Measurements from ENCODE around the gene MKKS. TPM values are rescaled to one million over a fixed set of nuclear protein-coding genes. Genes with fewer than 3 reads are reported as not detected.
A peak's percentile ranks its signal among the peaks of the same experiment; 100 is the strongest.

MKKS gene
- total and polyA plus RNA-seq, 2 of the 13 experiments (the other 11 are each of a cell fraction or from before 2014, with no cell fraction given) = 26.7 to 34.5 TPM

- TF ChIP-seq ZNF207 (IDR thresholded peaks at IDR 0.05; ENCODE audit: borderline replicate concordance) = no peak
- TF ChIP-seq NR2F1 (CRISPR knock-in tag; IDR thresholded peaks at IDR 0.05) = no peak
- TF ChIP-seq BCL6 (CRISPR knock-in tag; IDR thresholded peaks at IDR 0.05) = 0 out of 2 replicates have a peak, but pooled peaks have one; percentile 4
- TF ChIP-seq SYNCRIP (IDR thresholded peaks at IDR 0.05; ENCODE audit: insufficient read depth, low read depth, low read length) = no peak
Measured at GRCh38 chr20:10376270-10377075, 57.5 kb downstream of the MKKS start (continued).

- Histone ChIP-seq H3K27ac (ENCODE audit: extremely low read length, insufficient read depth, low read length) (no peak overlapping the region), H4K20me1 (ENCODE audit: insufficient read depth, low read length) (no peaks in the 10 kb centered on the region), H2AFZ (ENCODE audit: low read length) (no peak overlapping the region), H3K4me2 (ENCODE audit: low read depth, low read length) (no peak overlapping the region), H3K9ac (ENCODE audit: insufficient read depth, low read depth, low read length) (no peak overlapping the region), H3K36me3 (replicated peaks in 1 of 2; ENCODE audit: control insufficient read depth in 1 of 2, insufficient read depth in 2 of 2, low read length in 2 of 2) (no peaks in the 10 kb centered on the region), H3K4me3 (replicated peaks in 1 of 3; ENCODE audit: insufficient read depth in 1 of 3, low read depth in 2 of 3, low read length in 3 of 3) (no peak overlapping the region), H3K9me3 (ENCODE audit: low read length) (no peaks in the 10 kb centered on the region), H3K79me2 (ENCODE audit: insufficient read depth, low read length) (no peaks in the 10 kb centered on the region), H3K4me1 (ENCODE audit: insufficient read depth, low read length) (peaks cover 21% of the 10 kb centered on the region), H3K27me3 (ENCODE audit: control insufficient read depth in 1 of 2, insufficient read depth in 2 of 2, low read length in 2 of 2) (no peaks in the 10 kb centered on the region)
- DNase-seq (ENCODE audit: low spot score) (no peak), ATAC-seq (no peak), FAIRE-seq (no peak)
- BruUV-seq (replicated peaks) = no TSS peak
- in situ Hi-C loops (cut with HindIII; ENCODE audit: extremely low pct_ligation_motif_present, low pct_unique_long_range_greater_than_20kb) (no loop called here), intact Hi-C loops (cut with micrococcal nuclease; ENCODE audit: unreplicated experiment) (no loop called here)
- 85% methylated on average over 2 of the region's 2 CpGs for WGBS (ENCODE audit: low lambda C conversion rate)
- POLR2A ChIA-PET = interaction anchor here (1.5 kb wide), 1 partner anchor 60 kb away, joined by 5 read pairs; the partner anchor contains the start of gene SLX4IP
- CTCF ChIA-PET (ENCODE audit: low intra/inter-chr PET ratio, low total read pairs) = no interaction called here
- no peak for TF ChIP-seq ZBTB49 (CRISPR knock-in tag; IDR thresholded peaks at IDR 0.05; ENCODE audit: borderline replicate concordance)
- no peak for TF ChIP-seq MLLT10 (CRISPR knock-in tag; IDR thresholded peaks at IDR 0.05)
- TF ChIP-seq ZNF431 (CRISPR knock-in tag; IDR thresholded peaks at IDR 0.05; ENCODE audit: borderline replicate concordance, low read depth) = no peak
- TF ChIP-seq NFYC (CRISPR knock-in tag; IDR thresholded peaks at IDR 0.05) = no peak
- no peak for TF ChIP-seq ZNF530 (CRISPR knock-in tag; IDR thresholded peaks at IDR 0.05; ENCODE audit: low read depth)
- no peak for TF ChIP-seq SOX13 (IDR thresholded peaks at IDR 0.05)
- TF ChIP-seq SOX13 (CRISPR knock-in tag; conservative IDR thresholded peaks at IDR 0.05 in 1 of 2, IDR thresholded peaks at IDR 0.05 in 1 of 2) = no peak
- TF ChIP-seq CBX1 (IDR thresholded peaks at IDR 0.05; ENCODE audit: low read depth) = no peak
- TF ChIP-seq FOXK1 (CRISPR knock-in tag; IDR thresholded peaks at IDR 0.05; ENCODE audit: borderline replicate concordance, low read depth) = no peak
- TF ChIP-seq ARNT (IDR thresholded peaks at IDR 0.05) = no peak
- TF ChIP-seq, protein P1, sequence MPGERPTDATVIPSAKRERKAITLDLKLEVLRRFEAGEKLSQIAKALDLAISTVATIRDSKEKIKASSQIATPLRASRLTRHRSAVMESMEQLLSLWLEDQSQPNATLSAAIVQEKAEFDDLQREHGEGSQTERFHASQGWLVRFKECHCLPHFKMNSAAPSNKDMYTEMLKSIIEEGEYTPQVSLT (CRISPR knock-in tag; IDR thresholded peaks at IDR 0.05; ENCODE audit: borderline replicate concordance, low read depth) = no peak
- TF ChIP-seq RBFOX2 (IDR thresholded peaks at IDR 0.05; ENCODE audit: low read depth, low read length) = no peak
- no peak for TF ChIP-seq RBM39 (IDR thresholded peaks at IDR 0.05; ENCODE audit: low read depth, low read length, poor library complexity, severe bottlenecking)
- TF ChIP-seq KLF11 (CRISPR knock-in tag; IDR thresholded peaks at IDR 0.05) = no peak
- no peak for TF ChIP-seq ZNF83 (CRISPR knock-in tag; IDR thresholded peaks at IDR 0.05; ENCODE audit: borderline replicate concordance)
Measured at GRCh38 chr20:10375191-10375590, 58.8 kb downstream of the MKKS start.

Measured in HepG2 (cell line).